Pancreas (tissue), 10 donors: ENCODE measurements around the gene ANO9. TPM values are rescaled to one million over a fixed set of nuclear protein-coding genes. Genes with fewer than 3 reads are reported as not detected.

Experiments used
- ATAC-seq, 4 donors: fragments of 200-7000 bp; cut with Tn5 transposase; one replicate each; pipeline versions ENCODE4 v1.8.0 to v1.9.1; 2020; ENCODE audit warnings: mild to moderate bottlenecking in 4 of 4, moderate library complexity in 4 of 4
- DNase-seq, 6 donors: peaks; one replicate each; pipeline ENCODE4 v3.0.0-alpha.2; 2020
- FAIRE-seq: peaks from 2 replicates; lab custom pipeline; 2012; peaks lifted over from hg19 to GRCh38; lab: Jason Lieb, UNC
- H3K27ac ChIP-seq, 4 donors: fragments of 200-600 bp; sonication (generic); 1 replicate in 3 of 4; 2 replicates in 1 of 4; pipeline versions ENCODE4 v1.5.0 to v1.8.0; 2020
- H3K27me3 ChIP-seq, 4 donors: fragments of 200-600 bp; one replicate each; pipeline ENCODE4 v1.8.0; 2021
- H3K36me3 ChIP-seq, 3 donors: fragments of 200-600 bp; sonication (generic) in 1 of 3; one replicate each; pipeline versions ENCODE4 v1.5.0 to v1.8.0; 2020 to 2021
- H3K4me1 ChIP-seq, 3 donors: fragments of 200-600 bp; one replicate each; pipeline ENCODE4 v1.8.0; 2021
- H3K4me3 ChIP-seq, 4 donors: fragments of 200-600 bp; sonication (generic) in 2 of 4; one replicate each; pipeline versions ENCODE4 v1.5.0 to v1.8.0; 2020 to 2021
- H3K9me3 ChIP-seq, 4 donors: fragments of 200-600 bp; one replicate each; pipeline ENCODE4 v1.8.0; 2021
- WGBS, 2 donors: extraction: QIAGEN DNeasy Blood & Tissue Kit; methylation state at CpG; one replicate each; pipeline ENCODE4 v1.1.7; 2013; 5-methylcytosine and 5-hydroxymethylcytosine counted together
- intact Hi-C, 3 donors: fragments of 100-400 bp; cut with DNase I; formaldehyde crosslinking; loops; one replicate each; pipeline versions ENCODE4 v1.11.1 to v1.14.2; 2022
- polyA plus RNA-seq, 2 donors: library from polyadenylated mRNA; stranded (reverse); fragments of 200-250 nt; gene quantifications; one replicate each; pipeline ENCODE4 v1.2.3, GENCODE V29; 2013
- total RNA-seq, 6 donors: library from RNA; stranded (reverse); fragmentation: NEBNext Ultra II Directional in 4 of 6; extraction: Animal tissue kit (Norgen Biotek cat#: 25700) in 4 of 6; gene quantifications; one replicate each; pipeline versions ENCODE4 v1.2.1 to v1.2.4, GENCODE V29; 2021 to 2023
- TF ChIP-seq, protein P1 (sequence below), 4 donors: fragments of 200-600 bp; sonication (generic) in 3 of 4; IDR thresholded peaks; one replicate each; pipeline versions ENCODE4 v1.5.0 to v1.8.0; 2021; ENCODE audit warnings: antibody characterized with exemption in 4 of 4
- donor health status: healthy with polysubstance abuse.
- donor health status: DM: no; HTN: no; CAD: no; lungs with moderate emphysema.
- donor health status: DM: no; HTN: no; CAD: no.
- donor health status: control.
- donor health status: control.
- donor health status: Bipolar disorder and iron deficiency.
- donor health status: DM: yes; HTN: yes; CAD: no.
- donor health status: DM: no; HTN: no; CAD: no.
- donor health status: DM: no; HTN: no; CAD: no.
- donor health status: DM: yes; HTN: yes; CAD: no.

The ANO9 gene
- total and polyA plus RNA-seq, 8 donors: 6.2 to 68.7 (median 14.9) TPM

- H3K4me1 ChIP-seq: no peaks in the 10 kb centered on the region
- intact Hi-C loops: no loop called here
- 95 to 96% methylated on average over 23 of the region's 23 CpGs for WGBS, 2 donors
- H3K9me3 ChIP-seq: no peaks in the 10 kb centered on the region
- DNase-seq: peak in 3 of 6 donors; percentile 9 to 50 (median 49)
- no peaks in the 10 kb centered on the region for H3K36me3 ChIP-seq
- TF ChIP-seq, protein P1, sequence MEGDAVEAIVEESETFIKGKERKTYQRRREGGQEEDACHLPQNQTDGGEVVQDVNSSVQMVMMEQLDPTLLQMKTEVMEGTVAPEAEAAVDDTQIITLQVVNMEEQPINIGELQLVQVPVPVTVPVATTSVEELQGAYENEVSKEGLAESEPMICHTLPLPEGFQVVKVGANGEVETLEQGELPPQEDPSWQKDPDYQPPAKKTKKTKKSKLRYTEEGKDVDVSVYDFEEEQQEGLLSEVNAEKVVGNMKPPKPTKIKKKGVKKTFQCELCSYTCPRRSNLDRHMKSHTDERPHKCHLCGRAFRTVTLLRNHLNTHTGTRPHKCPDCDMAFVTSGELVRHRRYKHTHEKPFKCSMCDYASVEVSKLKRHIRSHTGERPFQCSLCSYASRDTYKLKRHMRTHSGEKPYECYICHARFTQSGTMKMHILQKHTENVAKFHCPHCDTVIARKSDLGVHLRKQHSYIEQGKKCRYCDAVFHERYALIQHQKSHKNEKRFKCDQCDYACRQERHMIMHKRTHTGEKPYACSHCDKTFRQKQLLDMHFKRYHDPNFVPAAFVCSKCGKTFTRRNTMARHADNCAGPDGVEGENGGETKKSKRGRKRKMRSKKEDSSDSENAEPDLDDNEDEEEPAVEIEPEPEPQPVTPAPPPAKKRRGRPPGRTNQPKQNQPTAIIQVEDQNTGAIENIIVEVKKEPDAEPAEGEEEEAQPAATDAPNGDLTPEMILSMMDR (IDR thresholded peaks at IDR 0.05): no peak
- FAIRE-seq: no peak
- H3K4me3 ChIP-seq: no peak overlapping the region
- H3K27ac ChIP-seq: no peak overlapping the region
- ATAC-seq: no peak
- no peaks in the 10 kb centered on the region for H3K27me3 ChIP-seq
Measured at GRCh38 chr11:486189-486588, 44.4 kb upstream of the ANO9 start.

DNA sequence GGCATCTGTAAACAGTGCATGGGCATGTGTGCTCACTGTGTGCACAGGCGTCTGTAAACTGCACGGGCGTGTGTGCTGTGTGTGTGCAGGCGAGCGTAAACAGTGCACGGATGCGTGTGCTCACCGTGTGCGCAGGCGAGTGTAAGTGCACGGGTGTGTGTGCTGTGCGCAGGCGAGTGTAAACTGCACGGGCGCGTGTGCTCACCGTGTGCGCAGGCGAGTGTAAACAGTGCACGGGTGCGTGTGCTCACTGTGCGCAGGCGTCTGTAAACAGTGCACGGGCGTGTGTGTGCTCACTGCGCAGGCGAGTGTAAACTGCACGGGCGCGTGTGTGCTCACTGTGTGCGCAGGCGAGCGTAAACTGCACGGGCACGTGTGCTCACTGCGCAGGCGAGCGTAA, 42.8 kb upstream of the ANO9 start:
- Histone ChIP-seq H3K4me3 (no peak overlapping the region), H3K27me3 (no peaks in the 10 kb centered on the region), H3K36me3 (no peaks in the 10 kb centered on the region), H3K27ac (no peak overlapping the region), H3K4me1 (no peaks in the 10 kb centered on the region), H3K9me3 (no peaks in the 10 kb centered on the region)
- peak in 1 of 6 donors; percentile 4 for DNase-seq
- no peak for ATAC-seq
- TF ChIP-seq, protein P1 (IDR thresholded peaks at IDR 0.05): no peak
- FAIRE-seq: no peak
- intact Hi-C loops: no loop called here
- 95 to 96% methylated on average over 38 of the region's 38 CpGs for WGBS, 2 donors

DNA sequence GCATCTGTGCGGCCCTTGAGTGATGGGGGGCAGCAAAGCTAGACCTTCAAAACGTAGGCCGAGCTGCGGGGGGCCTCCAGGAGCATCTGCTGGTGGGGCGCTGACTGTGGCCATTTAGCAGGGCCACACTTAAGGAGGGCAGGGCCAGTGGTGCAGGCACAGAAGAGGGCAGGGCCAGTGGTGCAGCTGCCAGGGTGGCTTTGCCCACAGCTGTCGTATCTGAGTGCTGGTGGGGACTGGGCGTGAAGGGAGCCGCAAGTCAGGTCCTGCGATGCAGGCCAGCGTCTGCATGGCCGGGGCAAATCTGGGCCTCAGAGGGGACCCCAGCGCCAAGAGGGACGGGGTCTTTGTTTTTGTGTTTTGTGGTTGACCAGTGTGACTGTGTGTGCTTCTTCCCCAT, 37.5 kb upstream of the ANO9 start:
- no peaks in the 10 kb centered on the region for H3K9me3 ChIP-seq
- H3K4me3 ChIP-seq: no peak overlapping the region
- FAIRE-seq (no peak), ATAC-seq (no peak), DNase-seq (peak in 1 of 6 donors; percentile 19)
- TF ChIP-seq, protein P1 (IDR thresholded peaks at IDR 0.05): no peak
- no peaks in the 10 kb centered on the region for H3K4me1 ChIP-seq
- intact Hi-C loops: no loop called here
- WGBS, 2 donors: 93 to 95% methylated on average over 13 of the region's 13 CpGs
- H3K27ac ChIP-seq: no peak overlapping the region
- H3K36me3 ChIP-seq: no peaks in the 10 kb centered on the region
- H3K27me3 ChIP-seq: no peaks in the 10 kb centered on the region

DNA sequence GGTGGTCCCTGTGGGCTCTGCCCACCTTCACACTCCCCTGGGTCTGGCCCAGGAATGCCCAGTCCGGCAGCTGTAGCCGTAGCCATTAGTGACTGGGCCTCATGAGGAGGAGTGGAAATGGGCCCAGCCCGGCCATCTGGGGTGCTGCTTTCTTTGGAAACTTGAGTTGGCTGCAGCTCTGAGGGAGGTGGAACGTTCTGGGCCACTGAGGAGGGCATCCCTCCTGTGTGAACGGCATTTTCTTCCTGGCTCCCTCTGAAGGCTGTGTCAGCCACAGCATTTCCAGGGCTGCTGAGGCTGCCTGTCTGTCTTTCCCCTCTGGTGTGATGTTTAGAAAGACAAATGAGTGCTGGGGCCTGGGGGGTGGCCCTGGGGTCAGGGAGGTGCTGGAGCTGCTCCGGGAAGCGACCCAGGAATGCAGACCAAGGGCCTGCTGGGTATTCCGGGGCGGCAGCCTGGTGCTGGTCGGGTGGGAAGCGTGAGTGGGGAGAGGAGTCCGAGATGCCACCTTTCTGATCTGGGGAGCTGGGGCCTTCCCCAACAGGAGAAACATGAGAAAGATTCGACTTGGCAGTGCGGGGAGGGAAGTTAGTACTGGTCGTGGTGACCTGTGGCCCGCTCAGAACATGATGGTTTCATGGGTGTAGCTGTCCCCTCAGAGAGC, 35.4 kb upstream of the ANO9 start:
- intact Hi-C loops: no loop called here
- DNase-seq (peak in 1 of 6 donors; percentile 7), FAIRE-seq (no peak), ATAC-seq (no peak)
- H3K9me3 ChIP-seq: no peaks in the 10 kb centered on the region
- 83 to 88% methylated on average over 16 of the region's 16 CpGs for WGBS, 2 donors
- no peaks in the 10 kb centered on the region for H3K4me1 ChIP-seq
- no peaks in the 10 kb centered on the region for H3K27me3 ChIP-seq
- TF ChIP-seq, protein P1 (IDR thresholded peaks at IDR 0.05): no peak
- no peak overlapping the region for H3K4me3 ChIP-seq
- H3K36me3 ChIP-seq: no peaks in the 10 kb centered on the region
- H3K27ac ChIP-seq: no peak overlapping the region

- TF ChIP-seq, protein P1 (IDR thresholded peaks at IDR 0.05): no peak
- FAIRE-seq (no peak), DNase-seq (peak in 2 of 6 donors; percentile 14 to 58), ATAC-seq (no peak)
- H3K4me1 ChIP-seq: no peaks in the 10 kb centered on the region
- H3K4me3 ChIP-seq: no peak overlapping the region
- 93 to 96% methylated on average over 15 of the region's 15 CpGs for WGBS, 2 donors
- no peaks in the 10 kb centered on the region for H3K9me3 ChIP-seq
- no peaks in the 10 kb centered on the region for H3K27me3 ChIP-seq
- no peak overlapping the region for H3K27ac ChIP-seq
- intact Hi-C loops: no loop called here
- no peaks in the 10 kb centered on the region for H3K36me3 ChIP-seq
Measured at GRCh38 chr11:476416-476815, 34.6 kb upstream of the ANO9 start.
